K562 (cell line): ENCODE measurements around the gene LAMA5. TPM values are rescaled to one million over a fixed set of nuclear protein-coding genes. Genes with fewer than 3 reads are reported as not detected.

Experiments
- ATAC-seq: fragments of 200-7000 bp; cut with Tn5 transposase; 3 replicates; pipeline ENCODE4 v1.9.1; 2020; ENCODE audit warnings: moderate library complexity
- BruUV-seq: library from RNA; stranded (reverse); fragments of 400-500 nt; replicated peaks from 2 replicates; lab custom pipeline; 2021; lab: Mats Ljungman, UMichigan
- CTCF ChIA-PET: fragments of 300-600 bp; formaldehyde crosslinking; extraction: SDS; loops from one replicate; lab custom pipeline; 2021; ENCODE audit warnings: low intra/inter-chr PET ratio; lab: Yijun Ruan, JAX
- POLR2A ChIA-PET: fragments of 300-600, 350-650 bp; sonication (Branson Sonifier 250); formaldehyde crosslinking; extraction: SDS; loops from one replicate; lab custom pipeline; 2021; ENCODE audit warnings: antibody characterized with exemption, inconsistent platforms; lab: Yijun Ruan, JAX
- DNase-seq, 4 experiments: peaks; one replicate each; pipeline versions ENCODE4 v3.0.0 to v3.0.0-alpha.2; 2011 to 2018; ENCODE audit warnings: low spot score in 3 of 4, mixed read lengths in 3 of 4; ENCODE audit errors: extremely low read depth in 1 of 4
- FAIRE-seq: peaks from 2 replicates; lab custom pipeline; 2011; peaks lifted over from hg19 to GRCh38; lab: Jason Lieb, UNC
- H2AFZ ChIP-seq: 2 replicates; pipeline ENCODE4 v1.6.0; 2011; ENCODE audit warnings: low read depth, low read length, control low read depth, inconsistent platforms
- H3K27ac ChIP-seq: fragments of 200-600 bp; 3 replicates; pipeline ENCODE4 v1.8.0; 2011; ENCODE audit warnings: low read depth, mild to moderate bottlenecking, control low read depth, inconsistent platforms, low read length, moderate library complexity, mixed read lengths; ENCODE audit errors: extremely low read depth
- H3K27me3 ChIP-seq, 2 experiments: fragments of 300-600 bp in 1 of 2; 2 replicates in 1 of 2; 3 replicates in 1 of 2; pipeline versions ENCODE4 v1.6.0 to v1.8.0; 2011; ENCODE audit warnings: inconsistent platforms in 2 of 2, low read length in 2 of 2, mild to moderate bottlenecking in 1 of 2, mixed read lengths in 1 of 2, moderate library complexity in 1 of 2; ENCODE audit not compliant: control insufficient read depth in 2 of 2, insufficient read depth in 2 of 2
- H3K36me3 ChIP-seq: fragments of 300-600 bp; 3 replicates; pipeline ENCODE4 v1.8.0; 2011; ENCODE audit warnings: mild to moderate bottlenecking, low read length, inconsistent platforms; ENCODE audit not compliant: control insufficient read depth, insufficient read depth
- H3K4me1 ChIP-seq, 2 experiments: fragments of 200-600 bp in 1 of 2; replicated peaks in 1 of 2; 2 replicates in 1 of 2; 3 replicates in 1 of 2; pipeline versions ENCODE4 v1.5.1 to v1.8.0; 2011; ENCODE audit warnings: inconsistent platforms in 2 of 2, low read length in 2 of 2, mild to moderate bottlenecking in 1 of 2, mixed read lengths in 1 of 2, moderate library complexity in 1 of 2; ENCODE audit not compliant: control insufficient read depth in 2 of 2, insufficient read depth in 2 of 2
- H3K4me2 ChIP-seq: 2 replicates; pipeline ENCODE4 v1.6.1; 2011; ENCODE audit warnings: low read length, control low read depth, inconsistent platforms, mixed read lengths; ENCODE audit not compliant: insufficient read depth
- H3K4me3 ChIP-seq: fragments of 200-600 bp; sonication (generic), shearing (Covaris generic); 2 replicates; pipeline ENCODE4 v1.5.1; 2016; ENCODE audit warnings: control low read depth, inconsistent platforms
- H3K79me2 ChIP-seq: fragments of 200-600 bp; 3 replicates; pipeline ENCODE4 v1.8.0; 2011; ENCODE audit warnings: low read length, inconsistent platforms; ENCODE audit not compliant: control insufficient read depth, insufficient read depth
- H3K9ac ChIP-seq, 2 experiments: 2 replicates each; pipeline versions ENCODE4 v1.6.0 to v1.6.1; 2011; ENCODE audit warnings: low read depth in 2 of 2, low read length in 2 of 2, control low read depth in 1 of 2, inconsistent platforms in 1 of 2, mild to moderate bottlenecking in 1 of 2, mixed read lengths in 1 of 2; ENCODE audit not compliant: insufficient read depth in 1 of 2
- H3K9me1 ChIP-seq: one replicate; pipeline ENCODE4 v1.6.0; 2011; ENCODE audit warnings: inconsistent platforms, mild to moderate bottlenecking, low read length, moderate library complexity; ENCODE audit not compliant: control insufficient read depth, insufficient read depth
- H3K9me3 ChIP-seq: replicated peaks from 2 replicates; pipeline ENCODE4 v1.5.1; 2011; ENCODE audit warnings: low read depth, low read length, inconsistent platforms; ENCODE audit not compliant: control insufficient read depth, insufficient read depth
- H4K20me1 ChIP-seq: replicated peaks from 2 replicates; pipeline ENCODE4 v1.6.1; 2011; ENCODE audit warnings: low read length, inconsistent platforms, mixed read lengths; ENCODE audit not compliant: control insufficient read depth, insufficient read depth
- DMBX1 ChIP-seq: fragments of 250-450 bp; sonication (Bioruptor Pico); IDR thresholded peaks from 2 replicates; pipeline ENCODE4 v1.8.0; 2022; ENCODE audit warnings: inconsistent platforms, mild to moderate bottlenecking, moderate library complexity, borderline replicate concordance
- HMGN3 ChIP-seq: IDR thresholded peaks from 2 replicates; pipeline ENCODE4 v1.6.1; 2011; ENCODE audit warnings: borderline replicate concordance, low read depth, mild to moderate bottlenecking, mixed read lengths, low read length; ENCODE audit not compliant: insufficient read length; ENCODE audit errors: extremely low read depth
- JUN ChIP-seq, 2 experiments: sonication (generic) in 1 of 2; formaldehyde crosslinking in 1 of 2; IDR thresholded peaks; 2 replicates each; pipeline versions ENCODE4 v1.6.1 to v1.8.0; 2012 to 2022; ENCODE audit warnings: borderline replicate concordance in 2 of 2, mild to moderate bottlenecking in 2 of 2, improper control_type of control experiment in 1 of 2, low read depth in 1 of 2, low read length in 1 of 2, missing genetic modification reagents in 1 of 2
- KAT2B ChIP-seq: IDR thresholded peaks from one replicate; pipeline ENCODE4 v1.6.1; 2012; ENCODE audit warnings: low read depth, mild to moderate bottlenecking, control low read depth, inconsistent platforms, low read length, moderate library complexity
- PML ChIP-seq: IDR thresholded peaks from 2 replicates; pipeline ENCODE4 v1.6.1; 2012; ENCODE audit warnings: low read length, inconsistent platforms
- ZKSCAN3 ChIP-seq: fragments of 250-450 bp; sonication (Bioruptor Pico); IDR thresholded peaks from 2 replicates; pipeline ENCODE4 v1.4.0; 2020
- WGBS: fragments of 100-300 bp; shearing (Covaris generic); methylation state at CpG from one replicate; pipeline ENCODE4 v1.1.6; 2016; ENCODE audit warnings: low coverage, mixed read lengths; ENCODE audit not compliant: insufficient coverage; ENCODE audit errors: missing lambda C conversion rate; 5-methylcytosine and 5-hydroxymethylcytosine counted together
- in situ Hi-C: fragments of 300-500 bp; cut with MboI; formaldehyde crosslinking; loops from 4 replicates; pipeline ENCODE4 v1.15.0; 2018; ENCODE audit warnings: inconsistent platforms, mixed read lengths
- intact Hi-C: fragments of 100-400 bp; cut with micrococcal nuclease; formaldehyde crosslinking; loops from 2 replicates; pipeline ENCODE4 v1.14.2; 2022
- polyA plus RNA-seq, 8 experiments: library from polyadenylated mRNA; depleted of rRNA in 4 of 8; stranded (reverse) in 5 of 8; unstranded in 3 of 8; fragments of >200 nt; fragmentation: Nextera tagmentation in 2 of 8; fragmentation: Illumina TruSeq in 1 of 8; extraction: Ambion mirVana in 2 of 8; extraction: Trizol in 1 of 8; gene quantifications; 2 replicates each; pipeline versions ENCODE4 v1.2.1 to v1.2.3, GENCODE V29; 2011 to 2014; ENCODE audit warnings: inconsistent platforms in 1 of 8, missing spikeins in 1 of 8
- total RNA-seq, 7 experiments: library from RNA; depleted of rRNA in 6 of 7; stranded (reverse); fragments of >200 nt in 6 of 7; fragmentation: Illumina TruSeq in 2 of 7; extraction: Trizol in 2 of 7; gene quantifications; 2 replicates each; pipeline versions ENCODE4 v1.2.1 to v1.2.3, GENCODE V29; 2011 to 2021; ENCODE audit warnings: low replicate concordance in 1 of 7
- TF ChIP-seq, protein P1 (sequence below): fragments of 250-450 bp; sonication (Bioruptor Pico); IDR thresholded peaks from 2 replicates; pipeline ENCODE4 v1.9.0; 2021; ENCODE audit warnings: mild to moderate bottlenecking, inconsistent platforms
- TF ChIP-seq, protein P2 (sequence below): sonication (generic); formaldehyde crosslinking; IDR thresholded peaks from 2 replicates; pipeline ENCODE4 v1.8.1; 2023; ENCODE audit warnings: missing genetic modification reagents, mild to moderate bottlenecking, borderline replicate concordance
- TF ChIP-seq, protein P3 (sequence below): fragments of 450-650 bp; formaldehyde crosslinking; IDR thresholded peaks from 2 replicates; pipeline ENCODE4 v1.4.0; 2022; ENCODE audit warnings: missing genetic modification characterization
- TF ChIP-seq, protein P4 (sequence below): fragments of 250-450 bp; sonication (Bioruptor Pico); IDR thresholded peaks from 2 replicates; pipeline ENCODE4 v1.8.0; 2022; ENCODE audit warnings: moderate library complexity, mild to moderate bottlenecking, inconsistent platforms

The LAMA5 gene
- total and polyA plus RNA-seq, 9 of the 15 experiments (the other 6 are each of a cell fraction or from before 2014, with no cell fraction given): 0.31 to 101 (median 7.8) TPM

DNA sequence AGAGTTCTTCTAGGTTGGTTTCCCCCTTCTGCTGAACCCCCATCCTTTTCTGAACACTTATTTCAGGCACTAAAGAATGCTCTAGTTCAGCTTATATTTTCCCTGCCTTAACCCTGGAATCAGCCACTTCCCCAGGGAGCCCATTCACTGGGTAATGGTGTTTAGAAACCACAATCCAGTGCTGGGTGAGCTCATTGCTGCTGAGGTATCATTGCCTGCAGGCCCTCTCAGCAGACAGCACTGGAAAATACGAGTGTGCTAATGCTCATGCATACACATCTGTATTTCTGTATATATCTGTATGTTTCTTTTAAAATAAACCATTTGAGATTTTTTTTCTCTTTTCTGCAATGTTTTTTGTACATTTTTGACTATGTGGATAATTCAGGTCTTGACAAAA lies 101.7 kb downstream of the LAMA5 start:
- intact Hi-C loops (no loop called here), in situ Hi-C loops (no loop called here)
- POLR2A ChIA-PET: interaction anchor here (1.8 kb wide), 1 partner anchor 9 kb away, joined by 6 read pairs; no protein-coding TSS in a partner anchor
- no peak overlapping the region for H3K27ac ChIP-seq
- H3K27me3 ChIP-seq: no peaks in the 10 kb centered on the region
- no peaks in the 10 kb centered on the region for H3K79me2 ChIP-seq
- BruUV-seq: no TSS peak
- ATAC-seq (no peak), FAIRE-seq (peak; percentile 6), DNase-seq (no peak)
- no peak overlapping the region for H2AFZ ChIP-seq
- peaks cover 0 to 20% of the 10 kb centered on the region in 2 experiments; a peak in 2 of 5 replicates for H3K4me1 ChIP-seq
- no peaks in the 10 kb centered on the region for H3K9me3 ChIP-seq
- WGBS: 40% methylated on average over 1 of the region's 1 CpG
- peaks cover 27% of the 10 kb centered on the region; the same call in 2 of the 3 replicates for H3K36me3 ChIP-seq
- no peak overlapping the region for H3K9ac ChIP-seq
- no peak overlapping the region for H3K4me3 ChIP-seq
- H3K9me1 ChIP-seq: no peaks in the 10 kb centered on the region
- no peak overlapping the region for H3K4me2 ChIP-seq
- CTCF ChIA-PET: no interaction called here
- 0 out of 2 replicates have a peak, but pooled peaks cover 10% of the 10 kb centered on the region for H4K20me1 ChIP-seq
- TF ChIP-seq, protein P1, sequence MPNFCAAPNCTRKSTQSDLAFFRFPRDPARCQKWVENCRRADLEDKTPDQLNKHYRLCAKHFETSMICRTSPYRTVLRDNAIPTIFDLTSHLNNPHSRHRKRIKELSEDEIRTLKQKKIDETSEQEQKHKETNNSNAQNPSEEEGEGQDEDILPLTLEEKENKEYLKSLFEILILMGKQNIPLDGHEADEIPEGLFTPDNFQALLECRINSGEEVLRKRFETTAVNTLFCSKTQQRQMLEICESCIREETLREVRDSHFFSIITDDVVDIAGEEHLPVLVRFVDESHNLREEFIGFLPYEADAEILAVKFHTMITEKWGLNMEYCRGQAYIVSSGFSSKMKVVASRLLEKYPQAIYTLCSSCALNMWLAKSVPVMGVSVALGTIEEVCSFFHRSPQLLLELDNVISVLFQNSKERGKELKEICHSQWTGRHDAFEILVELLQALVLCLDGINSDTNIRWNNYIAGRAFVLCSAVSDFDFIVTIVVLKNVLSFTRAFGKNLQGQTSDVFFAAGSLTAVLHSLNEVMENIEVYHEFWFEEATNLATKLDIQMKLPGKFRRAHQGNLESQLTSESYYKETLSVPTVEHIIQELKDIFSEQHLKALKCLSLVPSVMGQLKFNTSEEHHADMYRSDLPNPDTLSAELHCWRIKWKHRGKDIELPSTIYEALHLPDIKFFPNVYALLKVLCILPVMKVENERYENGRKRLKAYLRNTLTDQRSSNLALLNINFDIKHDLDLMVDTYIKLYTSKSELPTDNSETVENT (CRISPR knock-in tag): no peak
- TF ChIP-seq, protein P2, sequence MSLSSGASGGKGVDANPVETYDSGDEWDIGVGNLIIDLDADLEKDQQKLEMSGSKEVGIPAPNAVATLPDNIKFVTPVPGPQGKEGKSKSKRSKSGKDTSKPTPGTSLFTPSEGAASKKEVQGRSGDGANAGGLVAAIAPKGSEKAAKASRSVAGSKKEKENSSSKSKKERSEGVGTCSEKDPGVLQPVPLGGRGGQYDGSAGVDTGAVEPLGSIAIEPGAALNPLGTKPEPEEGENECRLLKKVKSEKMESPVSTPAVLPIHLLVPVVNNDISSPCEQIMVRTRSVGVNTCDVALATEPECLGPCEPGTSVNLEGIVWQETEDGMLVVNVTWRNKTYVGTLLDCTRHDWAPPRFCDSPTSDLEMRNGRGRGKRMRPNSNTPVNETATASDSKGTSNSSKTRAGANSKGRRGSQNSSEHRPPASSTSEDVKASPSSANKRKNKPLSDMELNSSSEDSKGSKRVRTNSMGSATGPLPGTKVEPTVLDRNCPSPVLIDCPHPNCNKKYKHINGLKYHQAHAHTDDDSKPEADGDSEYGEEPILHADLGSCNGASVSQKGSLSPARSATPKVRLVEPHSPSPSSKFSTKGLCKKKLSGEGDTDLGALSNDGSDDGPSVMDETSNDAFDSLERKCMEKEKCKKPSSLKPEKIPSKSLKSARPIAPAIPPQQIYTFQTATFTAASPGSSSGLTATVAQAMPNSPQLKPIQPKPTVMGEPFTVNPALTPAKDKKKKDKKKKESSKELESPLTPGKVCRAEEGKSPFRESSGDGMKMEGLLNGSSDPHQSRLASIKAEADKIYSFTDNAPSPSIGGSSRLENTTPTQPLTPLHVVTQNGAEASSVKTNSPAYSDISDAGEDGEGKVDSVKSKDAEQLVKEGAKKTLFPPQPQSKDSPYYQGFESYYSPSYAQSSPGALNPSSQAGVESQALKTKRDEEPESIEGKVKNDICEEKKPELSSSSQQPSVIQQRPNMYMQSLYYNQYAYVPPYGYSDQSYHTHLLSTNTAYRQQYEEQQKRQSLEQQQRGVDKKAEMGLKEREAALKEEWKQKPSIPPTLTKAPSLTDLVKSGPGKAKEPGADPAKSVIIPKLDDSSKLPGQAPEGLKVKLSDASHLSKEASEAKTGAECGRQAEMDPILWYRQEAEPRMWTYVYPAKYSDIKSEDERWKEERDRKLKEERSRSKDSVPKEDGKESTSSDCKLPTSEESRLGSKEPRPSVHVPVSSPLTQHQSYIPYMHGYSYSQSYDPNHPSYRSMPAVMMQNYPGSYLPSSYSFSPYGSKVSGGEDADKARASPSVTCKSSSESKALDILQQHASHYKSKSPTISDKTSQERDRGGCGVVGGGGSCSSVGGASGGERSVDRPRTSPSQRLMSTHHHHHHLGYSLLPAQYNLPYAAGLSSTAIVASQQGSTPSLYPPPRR (CRISPR knock-in tag): no peak
- TF ChIP-seq DMBX1 (no peak), ZKSCAN3 (no peak), JUN (IDR thresholded peaks at IDR 0.05; ENCODE audit: borderline replicate concordance, low read depth, low read length) (no peak), JUN (CRISPR knock-in tag; IDR thresholded peaks at IDR 0.05; ENCODE audit: borderline replicate concordance) (no peak), KAT2B (no peak), HMGN3 (no peak), PML (no peak)
- TF ChIP-seq, protein P3, sequence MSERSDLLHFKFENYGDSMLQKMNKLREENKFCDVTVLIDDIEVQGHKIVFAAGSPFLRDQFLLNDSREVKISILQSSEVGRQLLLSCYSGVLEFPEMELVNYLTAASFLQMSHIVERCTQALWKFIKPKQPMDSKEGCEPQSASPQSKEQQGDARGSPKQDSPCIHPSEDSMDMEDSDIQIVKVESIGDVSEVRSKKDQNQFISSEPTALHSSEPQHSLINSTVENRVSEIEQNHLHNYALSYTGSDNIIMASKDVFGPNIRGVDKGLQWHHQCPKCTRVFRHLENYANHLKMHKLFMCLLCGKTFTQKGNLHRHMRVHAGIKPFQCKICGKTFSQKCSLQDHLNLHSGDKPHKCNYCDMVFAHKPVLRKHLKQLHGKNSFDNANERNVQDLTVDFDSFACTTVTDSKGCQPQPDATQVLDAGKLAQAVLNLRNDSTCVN (CRISPR knock-in tag): no peak
- TF ChIP-seq, protein P4, sequence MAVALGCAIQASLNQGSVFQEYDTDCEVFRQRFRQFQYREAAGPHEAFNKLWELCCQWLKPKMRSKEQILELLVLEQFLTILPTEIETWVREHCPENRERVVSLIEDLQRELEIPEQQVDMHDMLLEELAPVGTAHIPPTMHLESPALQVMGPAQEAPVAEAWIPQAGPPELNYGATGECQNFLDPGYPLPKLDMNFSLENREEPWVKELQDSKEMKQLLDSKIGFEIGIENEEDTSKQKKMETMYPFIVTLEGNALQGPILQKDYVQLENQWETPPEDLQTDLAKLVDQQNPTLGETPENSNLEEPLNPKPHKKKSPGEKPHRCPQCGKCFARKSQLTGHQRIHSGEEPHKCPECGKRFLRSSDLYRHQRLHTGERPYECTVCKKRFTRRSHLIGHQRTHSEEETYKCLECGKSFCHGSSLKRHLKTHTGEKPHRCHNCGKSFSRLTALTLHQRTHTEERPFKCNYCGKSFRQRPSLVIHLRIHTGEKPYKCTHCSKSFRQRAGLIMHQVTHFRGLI (CRISPR knock-in tag): no peak
